ENCODE results near the gene PLB1.

DNA sequence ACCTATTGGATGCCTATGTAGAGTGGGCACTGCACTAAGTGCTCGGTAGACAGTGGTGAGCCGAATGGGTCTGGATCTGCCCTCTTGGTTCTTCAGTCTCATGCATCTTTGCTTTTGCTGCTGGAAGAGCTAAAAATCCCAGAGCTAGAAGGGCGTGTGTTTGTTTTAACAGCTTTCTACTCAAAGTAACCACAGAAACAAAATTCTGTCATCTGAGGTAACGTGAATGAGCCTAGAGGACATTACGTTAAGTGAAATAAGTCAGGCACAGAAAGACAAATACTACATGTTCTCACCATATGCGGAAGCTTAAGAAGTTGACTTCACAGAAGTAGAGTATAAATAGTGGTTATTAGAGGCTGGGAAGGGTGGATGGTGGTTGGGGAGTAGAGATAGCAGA lies 119.8 kb downstream of the PLB1 start:
- TF ChIP-seq POLR2A (IDR thresholded peaks at IDR 0.05; ENCODE audit: extremely low read depth, insufficient read length) = no peak
- TF ChIP-seq, protein P1, sequence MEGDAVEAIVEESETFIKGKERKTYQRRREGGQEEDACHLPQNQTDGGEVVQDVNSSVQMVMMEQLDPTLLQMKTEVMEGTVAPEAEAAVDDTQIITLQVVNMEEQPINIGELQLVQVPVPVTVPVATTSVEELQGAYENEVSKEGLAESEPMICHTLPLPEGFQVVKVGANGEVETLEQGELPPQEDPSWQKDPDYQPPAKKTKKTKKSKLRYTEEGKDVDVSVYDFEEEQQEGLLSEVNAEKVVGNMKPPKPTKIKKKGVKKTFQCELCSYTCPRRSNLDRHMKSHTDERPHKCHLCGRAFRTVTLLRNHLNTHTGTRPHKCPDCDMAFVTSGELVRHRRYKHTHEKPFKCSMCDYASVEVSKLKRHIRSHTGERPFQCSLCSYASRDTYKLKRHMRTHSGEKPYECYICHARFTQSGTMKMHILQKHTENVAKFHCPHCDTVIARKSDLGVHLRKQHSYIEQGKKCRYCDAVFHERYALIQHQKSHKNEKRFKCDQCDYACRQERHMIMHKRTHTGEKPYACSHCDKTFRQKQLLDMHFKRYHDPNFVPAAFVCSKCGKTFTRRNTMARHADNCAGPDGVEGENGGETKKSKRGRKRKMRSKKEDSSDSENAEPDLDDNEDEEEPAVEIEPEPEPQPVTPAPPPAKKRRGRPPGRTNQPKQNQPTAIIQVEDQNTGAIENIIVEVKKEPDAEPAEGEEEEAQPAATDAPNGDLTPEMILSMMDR (IDR thresholded peaks at IDR 0.05; ENCODE audit: low read depth, low read length) = no peak
- TF ChIP-seq, protein P2, sequence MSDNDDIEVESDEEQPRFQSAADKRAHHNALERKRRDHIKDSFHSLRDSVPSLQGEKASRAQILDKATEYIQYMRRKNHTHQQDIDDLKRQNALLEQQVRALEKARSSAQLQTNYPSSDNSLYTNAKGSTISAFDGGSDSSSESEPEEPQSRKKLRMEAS (IDR thresholded peaks at IDR 0.05; ENCODE audit: low read depth, low read length) = no peak
